Measurements from ENCODE around the gene CPNE5.

Gene CPNE5

GRCh38 chr6:36776167-36776566 lies 63.1 kb downstream of the CPNE5 start:
- H3K27me3 ChIP-seq (ENCODE audit: insufficient read depth, poor library complexity, severe bottlenecking): no peaks in the 10 kb centered on the region
- no peak overlapping the region for H3K4me3 ChIP-seq (ENCODE audit: severe bottlenecking)
- no peak for TF ChIP-seq CTCF (IDR thresholded peaks at IDR 0.05; ENCODE audit: poor library complexity, severe bottlenecking)

GRCh38 chr6:36774331-36774730 lies 64.9 kb downstream of the CPNE5 start:
- no peaks in the 10 kb centered on the region for H3K9me3 ChIP-seq (ENCODE audit: severe bottlenecking)
- H3K27ac ChIP-seq (ENCODE audit: poor library complexity, severe bottlenecking): no peak overlapping the region
- H3K27me3 ChIP-seq (ENCODE audit: insufficient read depth, poor library complexity, severe bottlenecking): no peaks in the 10 kb centered on the region
- TF ChIP-seq CTCF (IDR thresholded peaks at IDR 0.05; ENCODE audit: poor library complexity, severe bottlenecking): no peak
- no peak overlapping the region for H3K4me3 ChIP-seq (ENCODE audit: severe bottlenecking)
- no peak for DNase-seq (ENCODE audit: low spot score)
- no peaks in the 10 kb centered on the region for H3K36me3 ChIP-seq (ENCODE audit: low read depth)
- no peak for ATAC-seq (ENCODE audit: low read depth)
- peaks cover 13% of the 10 kb centered on the region for H3K4me1 ChIP-seq (ENCODE audit: insufficient read depth, poor library complexity, severe bottlenecking)

More at GRCh38 chr6:36776167-36776566, 63.1 kb downstream of the CPNE5 start:
- peaks cover 6% of the 10 kb centered on the region for H3K4me1 ChIP-seq (ENCODE audit: insufficient read depth, poor library complexity, severe bottlenecking)
- H3K36me3 ChIP-seq (ENCODE audit: low read depth): no peaks in the 10 kb centered on the region
- no peak for ATAC-seq (ENCODE audit: low read depth)
- no peaks in the 10 kb centered on the region for H3K9me3 ChIP-seq (ENCODE audit: severe bottlenecking)
- no peak overlapping the region for H3K27ac ChIP-seq (ENCODE audit: poor library complexity, severe bottlenecking)
- no peak for DNase-seq (ENCODE audit: low spot score)

DNA sequence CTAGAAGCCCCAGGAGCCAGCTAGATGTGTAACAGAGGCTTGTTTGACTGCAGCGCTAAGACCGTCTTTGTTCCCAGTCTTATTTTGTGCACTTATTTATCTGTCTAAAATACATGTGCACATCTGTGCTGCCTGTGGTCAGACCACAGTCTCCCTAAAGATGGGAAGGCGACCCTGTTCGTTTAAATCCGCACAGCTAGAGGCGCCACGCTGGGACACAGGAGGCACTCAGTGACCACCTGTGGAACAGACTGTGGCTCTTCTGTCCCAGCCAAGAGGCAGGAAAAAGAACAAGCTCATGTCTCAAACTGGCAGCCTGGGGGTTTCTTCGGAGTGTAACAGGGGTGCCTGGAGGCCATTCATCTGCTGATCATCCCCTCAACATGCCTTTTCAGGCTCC lies 66.8 kb downstream of the CPNE5 start:
- H3K4me3 ChIP-seq (ENCODE audit: severe bottlenecking): no peak overlapping the region
- no peak for ATAC-seq (ENCODE audit: low read depth)
- no peaks in the 10 kb centered on the region for H3K27me3 ChIP-seq (ENCODE audit: insufficient read depth, poor library complexity, severe bottlenecking)
- H3K4me1 ChIP-seq (ENCODE audit: insufficient read depth, poor library complexity, severe bottlenecking): peaks cover 19% of the 10 kb centered on the region
- no peak overlapping the region for H3K27ac ChIP-seq (ENCODE audit: poor library complexity, severe bottlenecking)
- no peak for DNase-seq (ENCODE audit: low spot score)
- no peak for TF ChIP-seq CTCF (IDR thresholded peaks at IDR 0.05; ENCODE audit: poor library complexity, severe bottlenecking)
- H3K9me3 ChIP-seq (ENCODE audit: severe bottlenecking): no peaks in the 10 kb centered on the region
- H3K36me3 ChIP-seq (ENCODE audit: low read depth): no peaks in the 10 kb centered on the region

GRCh38 chr6:36771145-36771544 lies 68.1 kb downstream of the CPNE5 start:
- Histone ChIP-seq H3K4me1 (ENCODE audit: insufficient read depth, poor library complexity, severe bottlenecking) (peaks cover 19% of the 10 kb centered on the region), H3K27me3 (ENCODE audit: insufficient read depth, poor library complexity, severe bottlenecking) (no peaks in the 10 kb centered on the region), H3K4me3 (ENCODE audit: severe bottlenecking) (no peak overlapping the region), H3K9me3 (ENCODE audit: severe bottlenecking) (no peaks in the 10 kb centered on the region), H3K27ac (ENCODE audit: poor library complexity, severe bottlenecking) (peak overlapping the region; percentile 74), H3K36me3 (ENCODE audit: low read depth) (no peaks in the 10 kb centered on the region)
- no peak for ATAC-seq (ENCODE audit: low read depth)
- no peak for DNase-seq (ENCODE audit: low spot score)
- TF ChIP-seq CTCF (IDR thresholded peaks at IDR 0.05; ENCODE audit: poor library complexity, severe bottlenecking): no peak

DNA sequence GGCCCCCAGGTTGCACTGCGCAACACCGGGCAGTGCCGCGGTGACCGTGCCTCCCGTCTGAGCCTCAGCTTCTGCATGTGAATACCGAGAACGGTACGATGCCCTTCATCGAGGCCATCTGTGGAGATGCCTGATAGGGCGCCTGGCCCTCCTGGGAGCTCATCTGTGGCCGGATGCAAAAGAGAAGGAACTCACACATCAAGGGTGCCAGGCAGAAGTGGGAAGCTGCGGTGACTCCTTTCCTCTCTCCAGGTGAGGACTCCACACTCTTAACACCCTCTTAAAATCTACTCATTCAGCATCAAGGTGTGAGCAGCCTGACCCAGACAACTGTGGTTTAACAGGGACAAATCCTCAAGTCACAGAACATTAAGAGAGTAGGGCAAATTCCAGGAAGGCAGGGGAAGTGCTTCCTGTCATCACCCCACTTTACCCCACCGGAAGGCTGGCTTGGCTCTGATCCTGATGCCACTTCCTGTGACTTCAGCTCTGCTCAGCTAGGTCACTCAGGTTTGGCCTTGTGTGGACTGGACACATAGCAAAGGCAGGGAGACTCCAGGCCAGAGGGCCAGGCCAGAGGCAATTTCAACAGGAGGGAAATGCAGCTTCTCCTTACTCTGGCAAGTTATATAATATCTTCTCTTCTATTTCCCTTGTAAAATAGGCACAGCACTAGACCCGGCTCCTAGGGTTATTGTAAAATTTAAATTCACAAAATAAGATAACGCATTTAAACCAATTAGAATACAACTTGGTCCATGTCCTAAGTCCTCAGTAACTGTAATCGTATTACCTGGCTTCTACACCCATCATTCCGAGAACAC lies 69.4 kb downstream of the CPNE5 start:
- ATAC-seq (ENCODE audit: low read depth) (peak; percentile 12; the same call in 2 of the 3 replicates), DNase-seq (ENCODE audit: low spot score) (no peak)
- Histone ChIP-seq H3K4me3 (ENCODE audit: severe bottlenecking) (no peak overlapping the region), H3K27ac (ENCODE audit: poor library complexity, severe bottlenecking) (peak overlapping the region; percentile 74), H3K9me3 (ENCODE audit: severe bottlenecking) (no peaks in the 10 kb centered on the region), H3K4me1 (ENCODE audit: insufficient read depth, poor library complexity, severe bottlenecking) (peaks cover 19% of the 10 kb centered on the region), H3K36me3 (ENCODE audit: low read depth) (no peaks in the 10 kb centered on the region), H3K27me3 (ENCODE audit: insufficient read depth, poor library complexity, severe bottlenecking) (no peaks in the 10 kb centered on the region)
- no peak for TF ChIP-seq CTCF (IDR thresholded peaks at IDR 0.05; ENCODE audit: poor library complexity, severe bottlenecking)

Data from RWPE2 (cell line).